Stimulated activated CD8-positive, alpha-beta memory T cell treated with anti-CD3 and anti-CD28 coated beads, Interleukin-15, amount 100 ng/mL, for 1 hour (primary cell): ENCODE results near the gene SPRR2D.
"Not testable (repeated sequence)": the region's sequence is repeated elsewhere in the genome, so short reads cannot be mapped to it uniquely, and the experiment has no call there.

ENCODE experiments used
- DNase-seq: peaks from one replicate; pipeline ENCODE4 v3.0.0-alpha.2; 2020; ENCODE audit warnings: low read depth

SPRR2D gene

GRCh38 chr1:153011235-153011758 lies 29.6 kb downstream of the SPRR2D start:
- not testable (repeated sequence) for DNase-seq

- no peak for DNase-seq
Observed at GRCh38 chr1:153001382-153001781, 39.5 kb downstream of the SPRR2D start, which contains the start of gene SPRR3. Gene SPRR3 (plus strand): TSS chr1:153001749. CDS start chr1:153003021, 1,272 bp downstream.

DNA sequence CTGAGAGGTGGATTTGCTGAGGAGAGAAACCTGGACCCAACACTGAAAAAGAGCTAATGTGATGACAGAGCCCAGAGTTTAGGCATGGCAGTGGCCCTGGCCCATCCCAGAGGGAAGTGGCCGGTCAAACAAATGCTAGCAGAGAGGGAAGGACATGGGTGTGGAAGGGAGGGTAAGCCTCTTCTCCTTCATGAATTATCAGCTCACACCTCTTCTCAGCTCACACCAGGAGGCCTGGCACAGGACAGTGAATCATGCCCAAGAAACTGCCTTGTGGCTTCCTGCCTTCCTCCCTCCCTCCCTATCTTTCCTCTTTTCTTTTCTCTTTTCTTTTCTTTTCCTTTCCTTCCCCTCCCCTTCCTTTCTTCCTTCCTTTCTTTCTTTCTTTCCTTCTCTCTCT lies 40.6 kb downstream of the SPRR2D start:
- no peak for DNase-seq

DNA sequence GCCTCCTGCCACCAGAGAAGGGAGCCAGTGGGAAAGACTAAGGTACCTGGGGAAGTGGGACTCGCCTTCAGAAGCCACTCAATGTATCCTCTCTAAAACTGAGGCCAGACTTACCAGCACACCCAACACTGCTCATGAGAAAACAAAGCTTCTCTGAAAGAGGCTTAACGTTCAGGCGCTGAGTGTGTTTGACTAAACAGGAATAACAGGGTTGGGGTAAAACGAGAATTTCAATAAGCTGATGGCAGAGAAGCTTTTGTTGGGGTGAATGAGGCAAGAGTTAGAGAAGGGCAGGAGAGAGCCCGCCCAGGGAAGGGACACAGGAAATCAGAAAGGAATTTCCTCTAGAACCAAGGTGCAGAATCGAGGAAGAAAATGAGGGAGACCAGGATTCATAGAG lies 41.1 kb downstream of the SPRR2D start:
- no peak for DNase-seq

DNA sequence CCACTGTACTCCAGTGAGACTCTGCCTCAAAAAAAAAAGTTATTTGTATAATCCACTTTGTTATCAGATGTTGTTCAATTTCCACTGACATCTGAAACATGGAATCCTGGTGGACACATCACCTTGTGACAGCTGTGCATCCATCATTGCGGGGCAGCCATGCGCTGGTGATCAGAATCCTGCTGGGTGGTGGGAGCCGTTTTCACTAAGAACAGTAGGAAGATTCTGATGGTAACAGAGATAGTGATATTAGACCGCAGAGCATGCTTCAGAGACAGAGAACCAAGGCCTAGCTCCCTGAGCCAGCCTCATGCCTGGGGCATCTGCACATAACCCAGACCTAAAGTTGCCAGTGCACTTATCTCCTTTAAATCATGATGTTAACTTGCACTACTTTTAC lies 42.4 kb downstream of the SPRR2D start:
- no peak for DNase-seq

DNA sequence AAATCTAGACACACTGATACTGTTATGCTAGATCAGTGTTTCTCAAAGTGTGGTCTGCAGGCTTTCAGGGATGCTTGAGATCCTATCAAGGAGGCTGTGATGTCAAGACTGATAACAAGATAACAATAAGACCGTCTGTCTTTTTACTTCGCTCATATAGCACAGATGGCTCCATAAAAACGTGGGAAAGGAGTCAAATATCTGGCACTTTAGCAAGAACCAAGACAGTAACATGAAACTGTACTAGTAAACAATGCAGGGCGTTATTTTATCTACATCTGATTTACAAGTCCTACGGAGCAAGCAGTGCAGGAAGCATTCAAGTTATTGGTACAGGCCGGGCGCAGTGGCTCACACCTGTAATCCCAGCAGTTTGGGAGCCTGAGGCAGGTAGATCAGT lies 43.0 kb downstream of the SPRR2D start:
- no peak for DNase-seq

DNA sequence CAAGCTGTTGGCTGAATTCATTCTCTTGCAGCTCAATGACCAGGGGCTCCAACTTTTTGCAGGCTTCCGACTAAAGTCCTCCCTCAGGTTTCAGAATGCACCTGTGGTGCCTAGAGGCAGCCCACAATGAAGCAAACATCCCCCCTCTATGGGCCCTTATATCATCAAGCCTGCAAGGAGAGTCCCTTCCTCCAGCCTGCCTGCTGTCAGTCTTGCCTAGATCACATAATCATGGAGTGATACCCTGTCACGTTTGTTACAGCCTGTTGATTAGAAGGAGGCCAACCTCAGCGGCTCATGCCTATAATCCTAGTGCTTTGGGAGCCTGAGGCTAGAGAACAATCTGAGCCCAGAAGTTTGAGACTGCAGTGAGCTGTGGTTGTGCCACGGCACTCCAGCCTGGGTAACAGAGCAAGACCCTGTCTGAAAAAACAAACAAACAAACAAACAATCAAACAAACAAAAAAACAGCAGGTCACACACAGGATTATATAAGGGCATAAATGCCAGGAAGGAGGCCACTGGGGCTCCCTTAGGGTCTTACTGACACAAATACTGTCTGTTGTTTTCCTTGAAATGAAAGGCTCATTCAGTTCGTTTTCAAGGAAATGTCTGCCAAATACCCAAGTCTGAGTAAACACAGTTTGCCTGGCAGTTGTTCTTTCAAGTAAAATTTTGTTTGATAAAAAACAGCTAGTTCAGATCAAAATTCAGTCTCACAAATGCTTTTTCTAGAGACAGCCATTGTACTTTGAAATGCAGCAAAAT lies 44.1 kb downstream of the SPRR2D start:
- DNase-seq = no peak

DNA sequence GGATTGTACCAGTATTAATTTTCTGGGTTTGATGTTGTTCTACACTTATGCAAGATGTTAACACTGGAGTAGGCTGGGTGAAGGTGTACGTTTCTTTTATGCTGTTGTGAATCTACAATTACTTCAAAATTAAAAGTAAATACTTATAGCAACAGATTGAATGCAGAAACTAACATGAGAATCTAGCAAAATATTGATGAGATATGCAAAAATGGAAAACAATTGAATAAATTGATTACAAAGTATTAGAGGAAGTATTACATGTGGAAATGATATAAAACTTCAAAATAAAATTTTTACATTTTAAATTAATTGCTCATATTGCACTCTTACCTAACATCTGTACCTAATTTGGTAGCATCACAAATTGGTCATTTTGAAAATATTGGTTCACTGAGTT lies 45.1 kb downstream of the SPRR2D start:
- DNase-seq = no peak

DNA sequence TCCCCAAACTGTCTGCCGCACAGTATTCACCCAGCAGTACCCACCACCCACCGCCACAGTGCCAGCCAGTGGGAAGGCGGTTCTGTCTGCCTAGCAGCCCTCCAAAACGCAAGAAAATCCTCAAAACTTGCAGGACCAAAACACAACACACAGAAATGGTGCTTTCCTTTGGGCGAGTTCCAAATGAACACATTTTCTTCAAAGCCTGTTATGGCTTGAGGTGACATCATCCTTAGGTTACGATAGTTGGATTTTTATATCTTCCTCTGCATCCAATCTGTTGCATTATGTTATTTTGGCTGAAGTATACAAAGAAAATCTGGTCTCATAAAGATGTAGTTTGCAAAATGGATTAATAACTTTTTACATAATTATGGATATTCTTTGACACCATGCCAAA lies 47.7 kb downstream of the SPRR2D start:
- DNase-seq = no peak
